HEK293 (cell line): ENCODE data around the gene GNG14.
A peak's percentile ranks its signal among the peaks of the same experiment; 100 is the strongest.

Experiments
- CTCF ChIP-seq: fragments of 450-650 bp; formaldehyde crosslinking; IDR thresholded peaks from 2 replicates; pipeline ENCODE4 v1.5.1; 2016; ENCODE audit warnings: missing biosample characterization, missing genetic modification characterization
- KLF1 ChIP-seq: fragments of 450-650 bp; formaldehyde crosslinking; IDR thresholded peaks from 2 replicates; pipeline ENCODE4 v1.5.1; 2016; ENCODE audit warnings: missing biosample characterization, missing genetic modification characterization
- KLF10 ChIP-seq: fragments of 450-650 bp; IDR thresholded peaks from 2 replicates; pipeline ENCODE4 v1.5.1; 2018; ENCODE audit warnings: missing biosample characterization, mild to moderate bottlenecking, missing genetic modification characterization
- KLF7 ChIP-seq: fragments of 450-650 bp; formaldehyde crosslinking; IDR thresholded peaks from 2 replicates; pipeline ENCODE4 v1.5.1; 2016; ENCODE audit warnings: missing biosample characterization, missing genetic modification characterization, borderline replicate concordance
- MEIS1 ChIP-seq: sonication (generic); formaldehyde crosslinking; IDR thresholded peaks from 2 replicates; pipeline ENCODE4 v1.8.1; 2022; ENCODE audit warnings: missing genetic modification reagents, mild to moderate bottlenecking, borderline replicate concordance
- SALL2 ChIP-seq: fragments of 450-650 bp; formaldehyde crosslinking; IDR thresholded peaks from 2 replicates; pipeline ENCODE4 v1.5.0; 2017; ENCODE audit warnings: missing biosample characterization, mild to moderate bottlenecking, missing genetic modification characterization, borderline replicate concordance
- SP3 ChIP-seq: fragments of 450-650 bp; formaldehyde crosslinking; IDR thresholded peaks from 2 replicates; pipeline ENCODE4 v1.5.1; 2016; ENCODE audit warnings: missing biosample characterization, missing genetic modification characterization
- TRIM28 ChIP-seq: IDR thresholded peaks from 2 replicates; pipeline ENCODE4 v1.6.1; 2011; ENCODE audit warnings: low read length, control low read depth, borderline replicate concordance
- WT1 ChIP-seq: fragments of 450-650 bp; formaldehyde crosslinking; IDR thresholded peaks from 2 replicates; pipeline ENCODE4 v1.5.1; 2016; ENCODE audit warnings: missing biosample characterization, missing genetic modification characterization
- ZBTB20 ChIP-seq: fragments of 450-650 bp; formaldehyde crosslinking; IDR thresholded peaks from 2 replicates; pipeline ENCODE4 v1.5.1; 2016; ENCODE audit warnings: missing biosample characterization, missing genetic modification characterization
- ZBTB8A ChIP-seq: fragments of 450-650 bp; formaldehyde crosslinking; IDR thresholded peaks from 2 replicates; pipeline ENCODE4 v1.5.1; 2016; ENCODE audit warnings: missing biosample characterization, missing genetic modification characterization
- ZFHX2 ChIP-seq: fragments of 450-650 bp; formaldehyde crosslinking; conservative IDR thresholded peaks from 2 replicates; pipeline ENCODE4 v1.5.1; 2016; ENCODE audit warnings: missing biosample characterization, missing genetic modification characterization
- ZNF2 ChIP-seq: fragments of 450-650 bp; formaldehyde crosslinking; IDR thresholded peaks from 2 replicates; pipeline ENCODE4 v1.5.1; 2016; ENCODE audit warnings: missing biosample characterization, missing genetic modification characterization
- ZNF341 ChIP-seq: fragments of 450-650 bp; formaldehyde crosslinking; IDR thresholded peaks from 2 replicates; pipeline ENCODE4; 2016; ENCODE audit warnings: low read depth, missing biosample characterization, missing genetic modification characterization
- ZNF37A ChIP-seq: fragments of 450-650 bp; IDR thresholded peaks from 2 replicates; pipeline ENCODE4 v1.5.1; 2018; ENCODE audit warnings: missing biosample characterization, missing genetic modification characterization
- ZNF623 ChIP-seq: fragments of 450-650 bp; formaldehyde crosslinking; IDR thresholded peaks from 2 replicates; pipeline ENCODE4 v1.5.1; 2016; ENCODE audit warnings: missing biosample characterization, missing genetic modification characterization
- ZNF639 ChIP-seq: fragments of 450-650 bp; formaldehyde crosslinking; IDR thresholded peaks from 2 replicates; pipeline ENCODE4 v1.5.1; 2016; ENCODE audit warnings: missing biosample characterization, missing genetic modification characterization
- ZNF791 ChIP-seq: fragments of 450-650 bp; formaldehyde crosslinking; IDR thresholded peaks from 2 replicates; pipeline ENCODE4 v1.5.1; 2016; ENCODE audit warnings: missing biosample characterization, missing genetic modification characterization
- ZXDB ChIP-seq: fragments of 450-650 bp; formaldehyde crosslinking; IDR thresholded peaks from 2 replicates; pipeline ENCODE4 v1.5.1; 2016; ENCODE audit warnings: missing biosample characterization, missing genetic modification characterization
- TF ChIP-seq, protein P1 (sequence below): fragments of 450-650 bp; formaldehyde crosslinking; IDR thresholded peaks from 2 replicates; pipeline ENCODE4 v1.5.1; 2016; ENCODE audit warnings: missing biosample characterization, missing genetic modification characterization
- TF ChIP-seq, protein P2 (sequence below): fragments of 450-650 bp; formaldehyde crosslinking; IDR thresholded peaks from 2 replicates; pipeline ENCODE4 v1.5.1; 2016; ENCODE audit warnings: missing biosample characterization, missing genetic modification characterization
- TF ChIP-seq, protein P3 (sequence below): fragments of 450-650 bp; formaldehyde crosslinking; IDR thresholded peaks from 2 replicates; pipeline ENCODE4 v1.5.1; 2016; ENCODE audit warnings: missing biosample characterization, missing genetic modification characterization
- TF ChIP-seq, protein P4 (sequence below): fragments of 450-650 bp; IDR thresholded peaks from 2 replicates; pipeline ENCODE4 v1.5.1; 2018; ENCODE audit warnings: missing biosample characterization, mild to moderate bottlenecking, missing genetic modification characterization
- TF ChIP-seq, protein P5 (sequence below): sonication (generic); formaldehyde crosslinking; IDR thresholded peaks from 2 replicates; pipeline ENCODE4 v1.8.1; 2022; ENCODE audit warnings: mild to moderate bottlenecking, moderate library complexity, missing genetic modification reagents
- TF ChIP-seq, protein P6 (sequence below): fragments of 450-650 bp; formaldehyde crosslinking; IDR thresholded peaks from 2 replicates; pipeline ENCODE4 v1.5.1; 2017; ENCODE audit warnings: missing biosample characterization, mild to moderate bottlenecking, missing genetic modification characterization, moderate library complexity

GNG14 gene

GRCh38 chr19:12696366-12697335, 8.9 kb downstream of the GNG14 start, which contains the start of gene FBXW9 (continued):
- TF ChIP-seq, protein P1, sequence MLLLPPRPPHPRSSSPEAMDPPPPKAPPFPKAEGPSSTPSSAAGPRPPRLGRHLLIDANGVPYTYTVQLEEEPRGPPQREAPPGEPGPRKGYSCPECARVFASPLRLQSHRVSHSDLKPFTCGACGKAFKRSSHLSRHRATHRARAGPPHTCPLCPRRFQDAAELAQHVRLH (tag by site-specific recombination), result peak; percentile 74; the same call in 1 of the 2 replicates
- peak; percentile 41; the same call in 1 of the 2 replicates for TF ChIP-seq ZFHX2 (tag by site-specific recombination)
- TF ChIP-seq ZXDB (tag by site-specific recombination), result peak; percentile 79
- TF ChIP-seq KLF10 (tag by site-specific recombination), result peak; percentile 79; the same call in 1 of the 2 replicates
- peak; percentile 28; the same call in 1 of the 2 replicates for TF ChIP-seq ZNF341
- TF ChIP-seq, protein P2, sequence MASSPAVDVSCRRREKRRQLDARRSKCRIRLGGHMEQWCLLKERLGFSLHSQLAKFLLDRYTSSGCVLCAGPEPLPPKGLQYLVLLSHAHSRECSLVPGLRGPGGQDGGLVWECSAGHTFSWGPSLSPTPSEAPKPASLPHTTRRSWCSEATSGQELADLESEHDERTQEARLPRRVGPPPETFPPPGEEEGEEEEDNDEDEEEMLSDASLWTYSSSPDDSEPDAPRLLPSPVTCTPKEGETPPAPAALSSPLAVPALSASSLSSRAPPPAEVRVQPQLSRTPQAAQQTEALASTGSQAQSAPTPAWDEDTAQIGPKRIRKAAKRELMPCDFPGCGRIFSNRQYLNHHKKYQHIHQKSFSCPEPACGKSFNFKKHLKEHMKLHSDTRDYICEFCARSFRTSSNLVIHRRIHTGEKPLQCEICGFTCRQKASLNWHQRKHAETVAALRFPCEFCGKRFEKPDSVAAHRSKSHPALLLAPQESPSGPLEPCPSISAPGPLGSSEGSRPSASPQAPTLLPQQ, result peak; percentile 71
- TF ChIP-seq WT1, result no peak
- TF ChIP-seq, protein P3, sequence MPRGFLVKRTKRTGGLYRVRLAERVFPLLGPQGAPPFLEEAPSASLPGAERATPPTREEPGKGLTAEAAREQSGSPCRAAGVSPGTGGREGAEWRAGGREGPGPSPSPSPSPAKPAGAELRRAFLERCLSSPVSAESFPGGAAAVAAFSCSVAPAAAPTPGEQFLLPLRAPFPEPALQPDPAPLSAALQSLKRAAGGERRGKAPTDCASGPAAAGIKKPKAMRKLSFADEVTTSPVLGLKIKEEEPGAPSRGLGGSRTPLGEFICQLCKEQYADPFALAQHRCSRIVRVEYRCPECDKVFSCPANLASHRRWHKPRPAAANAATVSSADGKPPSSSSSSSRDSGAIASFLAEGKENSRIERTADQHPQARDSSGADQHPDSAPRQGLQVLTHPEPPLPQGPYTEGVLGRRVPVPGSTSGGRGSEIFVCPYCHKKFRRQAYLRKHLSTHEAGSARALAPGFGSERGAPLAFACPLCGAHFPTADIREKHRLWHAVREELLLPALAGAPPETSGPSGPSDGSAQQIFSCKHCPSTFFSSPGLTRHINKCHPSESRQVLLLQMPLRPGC (tag by site-specific recombination), result peak; percentile 37; the same call in 1 of the 2 replicates
- TF ChIP-seq TRIM28, result no peak
- TF ChIP-seq, protein P4, sequence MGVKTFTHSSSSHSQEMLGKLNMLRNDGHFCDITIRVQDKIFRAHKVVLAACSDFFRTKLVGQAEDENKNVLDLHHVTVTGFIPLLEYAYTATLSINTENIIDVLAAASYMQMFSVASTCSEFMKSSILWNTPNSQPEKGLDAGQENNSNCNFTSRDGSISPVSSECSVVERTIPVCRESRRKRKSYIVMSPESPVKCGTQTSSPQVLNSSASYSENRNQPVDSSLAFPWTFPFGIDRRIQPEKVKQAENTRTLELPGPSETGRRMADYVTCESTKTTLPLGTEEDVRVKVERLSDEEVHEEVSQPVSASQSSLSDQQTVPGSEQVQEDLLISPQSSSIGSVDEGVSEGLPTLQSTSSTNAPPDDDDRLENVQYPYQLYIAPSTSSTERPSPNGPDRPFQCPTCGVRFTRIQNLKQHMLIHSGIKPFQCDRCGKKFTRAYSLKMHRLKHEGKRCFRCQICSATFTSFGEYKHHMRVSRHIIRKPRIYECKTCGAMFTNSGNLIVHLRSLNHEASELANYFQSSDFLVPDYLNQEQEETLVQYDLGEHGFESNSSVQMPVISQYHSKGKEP (tag by site-specific recombination), result peak; percentile 71; the same call in 1 of the 2 replicates
- peak; percentile 60; the same call in 1 of the 2 replicates for TF ChIP-seq ZNF2 (tag by site-specific recombination)
- 0 out of 2 replicates have a peak, but pooled peaks have one; percentile 11 for TF ChIP-seq KLF1 (tag by site-specific recombination)
- no peak for TF ChIP-seq ZNF37A (tag by site-specific recombination)
- TF ChIP-seq, protein P5, sequence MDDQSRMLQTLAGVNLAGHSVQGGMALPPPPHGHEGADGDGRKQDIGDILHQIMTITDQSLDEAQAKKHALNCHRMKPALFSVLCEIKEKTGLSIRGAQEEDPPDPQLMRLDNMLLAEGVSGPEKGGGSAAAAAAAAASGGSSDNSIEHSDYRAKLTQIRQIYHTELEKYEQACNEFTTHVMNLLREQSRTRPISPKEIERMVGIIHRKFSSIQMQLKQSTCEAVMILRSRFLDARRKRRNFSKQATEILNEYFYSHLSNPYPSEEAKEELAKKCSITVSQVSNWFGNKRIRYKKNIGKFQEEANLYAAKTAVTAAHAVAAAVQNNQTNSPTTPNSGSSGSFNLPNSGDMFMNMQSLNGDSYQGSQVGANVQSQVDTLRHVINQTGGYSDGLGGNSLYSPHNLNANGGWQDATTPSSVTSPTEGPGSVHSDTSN, result 0 out of 2 replicates have a peak, but pooled peaks have one; percentile 16
- TF ChIP-seq MEIS1 (CRISPR knock-in tag), result no peak
- peak; percentile 55; the same call in 1 of the 2 replicates for TF ChIP-seq SP3 (tag by site-specific recombination)
- no peak for TF ChIP-seq ZNF791
- TF ChIP-seq ZBTB8A (tag by site-specific recombination), result peak; percentile 80
- TF ChIP-seq, protein P6, sequence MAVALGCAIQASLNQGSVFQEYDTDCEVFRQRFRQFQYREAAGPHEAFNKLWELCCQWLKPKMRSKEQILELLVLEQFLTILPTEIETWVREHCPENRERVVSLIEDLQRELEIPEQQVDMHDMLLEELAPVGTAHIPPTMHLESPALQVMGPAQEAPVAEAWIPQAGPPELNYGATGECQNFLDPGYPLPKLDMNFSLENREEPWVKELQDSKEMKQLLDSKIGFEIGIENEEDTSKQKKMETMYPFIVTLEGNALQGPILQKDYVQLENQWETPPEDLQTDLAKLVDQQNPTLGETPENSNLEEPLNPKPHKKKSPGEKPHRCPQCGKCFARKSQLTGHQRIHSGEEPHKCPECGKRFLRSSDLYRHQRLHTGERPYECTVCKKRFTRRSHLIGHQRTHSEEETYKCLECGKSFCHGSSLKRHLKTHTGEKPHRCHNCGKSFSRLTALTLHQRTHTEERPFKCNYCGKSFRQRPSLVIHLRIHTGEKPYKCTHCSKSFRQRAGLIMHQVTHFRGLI (tag by site-specific recombination), result 0 out of 2 replicates have a peak, but pooled peaks have one; percentile 22
- TF ChIP-seq ZBTB20 (tag by site-specific recombination), result peak; percentile 83
- no peak for TF ChIP-seq SALL2
- no peak for TF ChIP-seq ZNF623 (tag by site-specific recombination)
- TF ChIP-seq ZNF639 (tag by site-specific recombination), result peak; percentile 47; the same call in 1 of the 2 replicates
- TF ChIP-seq CTCF (tag by site-specific recombination), result peak; percentile 24; the same call in 1 of the 2 replicates
- peak; percentile 69; the same call in 1 of the 2 replicates for TF ChIP-seq KLF7 (tag by site-specific recombination)
